GM12801 (cell line): ENCODE measurements around the gene ANKRD40.

Experiments
- TF ChIP-seq, protein P1 (sequence below): IDR thresholded peaks from one replicate; pipeline ENCODE4 v1.5.1; 2011; ENCODE audit warnings: control low read depth; ENCODE audit not compliant: insufficient read length; ENCODE audit errors: extremely low read depth

The ANKRD40 gene, protein sequence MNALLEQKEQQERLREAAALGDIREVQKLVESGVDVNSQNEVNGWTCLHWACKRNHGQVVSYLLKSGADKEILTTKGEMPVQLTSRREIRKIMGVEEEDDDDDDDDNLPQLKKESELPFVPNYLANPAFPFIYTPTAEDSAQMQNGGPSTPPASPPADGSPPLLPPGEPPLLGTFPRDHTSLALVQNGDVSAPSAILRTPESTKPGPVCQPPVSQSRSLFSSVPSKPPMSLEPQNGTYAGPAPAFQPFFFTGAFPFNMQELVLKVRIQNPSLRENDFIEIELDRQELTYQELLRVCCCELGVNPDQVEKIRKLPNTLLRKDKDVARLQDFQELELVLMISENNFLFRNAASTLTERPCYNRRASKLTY

GRCh38 chr17:50707289-50708049 lies at the start of gene ANKRD40:
ANKRD40 (minus strand) TSS chr17:50707914; CDS start chr17:50707654, 260 bp downstream.
- TF ChIP-seq, protein P1, sequence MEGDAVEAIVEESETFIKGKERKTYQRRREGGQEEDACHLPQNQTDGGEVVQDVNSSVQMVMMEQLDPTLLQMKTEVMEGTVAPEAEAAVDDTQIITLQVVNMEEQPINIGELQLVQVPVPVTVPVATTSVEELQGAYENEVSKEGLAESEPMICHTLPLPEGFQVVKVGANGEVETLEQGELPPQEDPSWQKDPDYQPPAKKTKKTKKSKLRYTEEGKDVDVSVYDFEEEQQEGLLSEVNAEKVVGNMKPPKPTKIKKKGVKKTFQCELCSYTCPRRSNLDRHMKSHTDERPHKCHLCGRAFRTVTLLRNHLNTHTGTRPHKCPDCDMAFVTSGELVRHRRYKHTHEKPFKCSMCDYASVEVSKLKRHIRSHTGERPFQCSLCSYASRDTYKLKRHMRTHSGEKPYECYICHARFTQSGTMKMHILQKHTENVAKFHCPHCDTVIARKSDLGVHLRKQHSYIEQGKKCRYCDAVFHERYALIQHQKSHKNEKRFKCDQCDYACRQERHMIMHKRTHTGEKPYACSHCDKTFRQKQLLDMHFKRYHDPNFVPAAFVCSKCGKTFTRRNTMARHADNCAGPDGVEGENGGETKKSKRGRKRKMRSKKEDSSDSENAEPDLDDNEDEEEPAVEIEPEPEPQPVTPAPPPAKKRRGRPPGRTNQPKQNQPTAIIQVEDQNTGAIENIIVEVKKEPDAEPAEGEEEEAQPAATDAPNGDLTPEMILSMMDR, result no peak

DNA sequence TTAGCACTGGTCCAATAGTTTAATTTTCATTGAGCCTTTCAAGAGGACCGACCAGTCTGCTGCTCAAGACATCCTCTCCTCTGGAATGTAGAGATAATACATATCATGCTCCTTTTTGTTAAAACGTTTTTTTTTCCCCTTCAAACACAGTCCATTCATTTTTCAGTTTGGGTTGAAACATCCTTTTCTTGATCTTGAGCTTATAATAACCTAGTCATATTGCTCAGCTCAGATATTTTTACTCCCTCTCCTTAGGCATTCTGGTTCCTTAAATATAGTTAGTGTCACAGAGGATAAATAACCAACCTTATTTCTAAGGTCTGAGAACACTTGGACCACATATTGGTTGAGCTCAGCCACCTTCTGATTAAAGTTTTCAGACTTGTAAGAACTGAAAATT lies 46.8 kb upstream of the ANKRD40 start:
- TF ChIP-seq, protein P1, result no peak

- TF ChIP-seq, protein P1, result no peak
These were observed 41.5 kb upstream of the ANKRD40 start for GRCh38 chr17:50749245-50749644.

GRCh38 chr17:50745631-50746030 lies 37.9 kb upstream of the ANKRD40 start:
- TF ChIP-seq, protein P1, result no peak

DNA sequence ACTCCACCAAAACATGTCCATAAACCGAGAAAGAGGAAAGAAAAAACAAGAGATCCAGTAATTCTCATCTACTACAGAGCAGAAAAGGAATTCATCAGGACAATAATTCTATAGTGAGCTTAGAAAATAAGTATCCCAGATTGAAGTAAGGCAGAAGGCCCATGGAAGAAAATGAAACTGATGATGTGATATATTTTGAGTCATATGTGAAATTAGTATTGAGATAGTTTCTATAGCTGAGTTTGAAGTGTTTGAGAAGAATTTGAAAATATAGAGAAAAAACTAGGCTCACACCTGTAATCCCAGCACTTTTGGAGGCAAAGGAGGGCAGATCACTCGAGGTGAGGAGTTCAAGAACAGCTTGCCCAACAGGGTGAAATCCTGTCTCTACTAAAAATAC lies 31.4 kb upstream of the ANKRD40 start:
- TF ChIP-seq, protein P1, result no peak

GRCh38 chr17:50737118-50737698 lies 29.5 kb upstream of the ANKRD40 start:
- TF ChIP-seq, protein P1, result no peak

DNA sequence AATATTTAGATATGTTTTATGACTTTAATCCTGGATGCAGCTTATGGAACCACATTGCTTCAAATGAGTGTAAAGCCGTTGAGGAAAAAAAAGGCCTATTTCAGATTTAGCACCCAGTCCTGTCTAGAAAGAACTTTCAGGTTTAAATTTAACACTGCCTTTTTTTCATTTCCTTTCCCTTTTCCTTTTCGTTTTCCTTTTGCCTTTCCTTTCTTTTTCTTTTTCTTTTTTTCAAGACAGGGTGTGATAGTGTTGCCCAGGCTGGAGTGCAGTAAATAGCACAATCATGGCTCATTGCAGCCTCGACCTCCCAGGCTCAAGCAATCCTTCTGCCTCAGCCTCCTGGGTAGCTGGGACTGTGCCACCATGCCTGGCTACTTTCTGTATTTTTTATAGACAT lies 27.6 kb upstream of the ANKRD40 start:
- TF ChIP-seq, protein P1, result no peak
